ENCODE measurements around the gene MVB12B.

DNA sequence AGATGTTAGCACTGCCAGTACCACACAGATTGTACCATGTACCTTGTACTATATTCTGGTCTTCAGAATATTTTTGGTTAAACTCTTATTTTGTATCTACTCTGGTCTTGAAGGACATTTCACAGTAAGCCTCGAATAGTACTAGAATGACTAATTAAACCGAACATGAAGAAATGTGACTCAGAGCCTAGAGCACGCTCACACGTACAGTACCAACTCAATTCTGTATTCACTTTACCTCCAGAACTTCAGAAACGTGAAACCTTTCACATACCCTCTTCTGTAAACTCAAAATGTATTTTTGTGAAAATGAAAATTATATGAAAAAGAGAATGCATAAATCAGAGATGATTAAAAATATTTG is 112.8 kb downstream of the MVB12B start:
- TF ChIP-seq, protein P1, sequence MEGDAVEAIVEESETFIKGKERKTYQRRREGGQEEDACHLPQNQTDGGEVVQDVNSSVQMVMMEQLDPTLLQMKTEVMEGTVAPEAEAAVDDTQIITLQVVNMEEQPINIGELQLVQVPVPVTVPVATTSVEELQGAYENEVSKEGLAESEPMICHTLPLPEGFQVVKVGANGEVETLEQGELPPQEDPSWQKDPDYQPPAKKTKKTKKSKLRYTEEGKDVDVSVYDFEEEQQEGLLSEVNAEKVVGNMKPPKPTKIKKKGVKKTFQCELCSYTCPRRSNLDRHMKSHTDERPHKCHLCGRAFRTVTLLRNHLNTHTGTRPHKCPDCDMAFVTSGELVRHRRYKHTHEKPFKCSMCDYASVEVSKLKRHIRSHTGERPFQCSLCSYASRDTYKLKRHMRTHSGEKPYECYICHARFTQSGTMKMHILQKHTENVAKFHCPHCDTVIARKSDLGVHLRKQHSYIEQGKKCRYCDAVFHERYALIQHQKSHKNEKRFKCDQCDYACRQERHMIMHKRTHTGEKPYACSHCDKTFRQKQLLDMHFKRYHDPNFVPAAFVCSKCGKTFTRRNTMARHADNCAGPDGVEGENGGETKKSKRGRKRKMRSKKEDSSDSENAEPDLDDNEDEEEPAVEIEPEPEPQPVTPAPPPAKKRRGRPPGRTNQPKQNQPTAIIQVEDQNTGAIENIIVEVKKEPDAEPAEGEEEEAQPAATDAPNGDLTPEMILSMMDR (IDR thresholded peaks at IDR 0.05): no peak
- TF ChIP-seq ELF4 (CRISPR knock-in tag; IDR thresholded peaks at IDR 0.05; ENCODE audit: low read depth): no peak
- TF ChIP-seq, protein P2, sequence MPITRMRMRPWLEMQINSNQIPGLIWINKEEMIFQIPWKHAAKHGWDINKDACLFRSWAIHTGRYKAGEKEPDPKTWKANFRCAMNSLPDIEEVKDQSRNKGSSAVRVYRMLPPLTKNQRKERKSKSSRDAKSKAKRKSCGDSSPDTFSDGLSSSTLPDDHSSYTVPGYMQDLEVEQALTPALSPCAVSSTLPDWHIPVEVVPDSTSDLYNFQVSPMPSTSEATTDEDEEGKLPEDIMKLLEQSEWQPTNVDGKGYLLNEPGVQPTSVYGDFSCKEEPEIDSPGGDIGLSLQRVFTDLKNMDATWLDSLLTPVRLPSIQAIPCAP (CRISPR knock-in tag; IDR thresholded peaks at IDR 0.05): no peak
- no peak for TF ChIP-seq SMAD4 (CRISPR knock-in tag; IDR thresholded peaks at IDR 0.05)
- TF ChIP-seq, protein P3, sequence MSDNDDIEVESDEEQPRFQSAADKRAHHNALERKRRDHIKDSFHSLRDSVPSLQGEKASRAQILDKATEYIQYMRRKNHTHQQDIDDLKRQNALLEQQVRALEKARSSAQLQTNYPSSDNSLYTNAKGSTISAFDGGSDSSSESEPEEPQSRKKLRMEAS (CRISPR knock-in tag; IDR thresholded peaks at IDR 0.05): no peak
- TF ChIP-seq ESRRA (CRISPR knock-in tag; IDR thresholded peaks at IDR 0.05; ENCODE audit: borderline replicate concordance): no peak
- TF ChIP-seq, protein P4, sequence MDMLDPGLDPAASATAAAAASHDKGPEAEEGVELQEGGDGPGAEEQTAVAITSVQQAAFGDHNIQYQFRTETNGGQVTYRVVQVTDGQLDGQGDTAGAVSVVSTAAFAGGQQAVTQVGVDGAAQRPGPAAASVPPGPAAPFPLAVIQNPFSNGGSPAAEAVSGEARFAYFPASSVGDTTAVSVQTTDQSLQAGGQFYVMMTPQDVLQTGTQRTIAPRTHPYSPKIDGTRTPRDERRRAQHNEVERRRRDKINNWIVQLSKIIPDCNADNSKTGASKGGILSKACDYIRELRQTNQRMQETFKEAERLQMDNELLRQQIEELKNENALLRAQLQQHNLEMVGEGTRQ (CRISPR knock-in tag; IDR thresholded peaks at IDR 0.05): no peak
- no peak for TF ChIP-seq TCF7 (CRISPR knock-in tag; IDR thresholded peaks at IDR 0.05; ENCODE audit: low read depth)
- TF ChIP-seq, protein P5, sequence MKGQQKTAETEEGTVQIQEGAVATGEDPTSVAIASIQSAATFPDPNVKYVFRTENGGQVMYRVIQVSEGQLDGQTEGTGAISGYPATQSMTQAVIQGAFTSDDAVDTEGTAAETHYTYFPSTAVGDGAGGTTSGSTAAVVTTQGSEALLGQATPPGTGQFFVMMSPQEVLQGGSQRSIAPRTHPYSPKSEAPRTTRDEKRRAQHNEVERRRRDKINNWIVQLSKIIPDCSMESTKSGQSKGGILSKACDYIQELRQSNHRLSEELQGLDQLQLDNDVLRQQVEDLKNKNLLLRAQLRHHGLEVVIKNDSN (CRISPR knock-in tag; IDR thresholded peaks at IDR 0.05): no peak
- TF ChIP-seq CREM (CRISPR knock-in tag; IDR thresholded peaks at IDR 0.05): no peak

All from WTC11 (cell line).